Measurements from ENCODE around the gene TRIM25.

Gene TRIM25

GRCh38 chr17:56926270-56926669, 12.4 kb upstream of the TRIM25 start:
- no peak for DNase-seq

GRCh38 chr17:56925088-56925487, 11.2 kb upstream of the TRIM25 start:
- DNase-seq = no peak

- no peak for DNase-seq
These were observed 5.9 kb upstream of the TRIM25 start for GRCh38 chr17:56919717-56920116.

GRCh38 chr17:56918916-56919315, 5.1 kb upstream of the TRIM25 start:
- DNase-seq = no peak

GRCh38 chr17:56917559-56918296, 3.9 kb upstream of the TRIM25 start:
- DNase-seq = no peak

DNA sequence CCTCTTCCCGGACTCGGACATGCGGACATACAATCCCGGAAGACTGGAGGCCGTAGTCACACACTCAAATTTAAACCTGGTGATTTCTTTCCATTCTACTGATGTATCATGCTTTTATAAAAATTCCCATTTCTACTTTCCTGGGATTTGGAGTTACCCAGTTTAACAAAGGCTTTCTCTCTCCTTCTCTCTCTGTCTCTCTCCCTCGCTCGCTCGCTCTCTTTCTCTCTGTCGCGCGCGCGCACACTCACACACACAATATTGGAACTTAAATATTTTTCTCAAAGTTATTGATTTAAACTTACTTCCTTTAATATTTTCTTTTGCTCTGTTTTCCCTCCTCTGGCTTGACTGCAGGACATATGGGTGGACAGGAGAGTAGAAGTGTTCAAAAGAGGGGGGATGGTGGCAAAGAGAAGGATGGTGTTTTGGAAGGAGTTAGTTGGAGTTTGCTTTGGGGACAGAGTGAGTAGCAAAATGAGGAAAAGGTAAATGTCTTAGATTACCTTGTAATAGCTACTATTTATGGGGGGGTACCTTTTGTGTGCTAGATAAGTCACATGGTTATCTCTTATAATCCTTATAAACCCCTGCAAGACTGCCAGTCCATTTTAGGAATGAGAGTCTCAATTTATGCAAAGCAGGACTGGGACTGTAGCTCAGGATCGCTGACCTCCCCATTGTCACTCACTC, 878 bp upstream of the TRIM25 start:
- DNase-seq = no peak

DNA sequence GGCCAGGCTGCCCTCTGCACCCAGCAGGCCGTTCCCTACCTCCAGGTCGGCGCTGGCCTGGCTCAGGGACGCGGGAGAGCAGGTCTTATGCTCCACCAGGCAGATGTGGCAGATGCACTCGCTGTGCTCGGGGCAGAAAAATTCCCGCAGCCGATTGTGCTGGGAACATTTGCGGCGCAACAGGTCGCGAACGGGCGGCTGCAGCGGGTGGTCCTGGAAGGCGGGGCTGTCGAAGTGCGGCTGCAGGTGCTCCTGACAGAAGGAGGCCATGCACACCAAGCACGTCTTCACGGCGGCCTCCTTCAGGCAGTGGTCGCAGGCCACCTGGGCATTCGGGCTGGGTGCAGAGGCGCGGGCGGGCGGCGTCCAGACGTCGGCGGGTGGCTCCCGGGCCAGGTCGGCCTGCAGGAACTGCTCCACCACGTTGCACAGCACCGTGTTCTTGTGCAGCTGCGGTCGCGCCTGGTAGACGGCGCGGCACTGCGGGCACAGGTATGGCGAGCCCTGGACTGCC, 439 bp downstream of the TRIM25 start:
- DNase-seq = no peak

- DNase-seq = no peak
These were observed 893 bp downstream of the TRIM25 start for GRCh38 chr17:56913000-56913311.

DNA sequence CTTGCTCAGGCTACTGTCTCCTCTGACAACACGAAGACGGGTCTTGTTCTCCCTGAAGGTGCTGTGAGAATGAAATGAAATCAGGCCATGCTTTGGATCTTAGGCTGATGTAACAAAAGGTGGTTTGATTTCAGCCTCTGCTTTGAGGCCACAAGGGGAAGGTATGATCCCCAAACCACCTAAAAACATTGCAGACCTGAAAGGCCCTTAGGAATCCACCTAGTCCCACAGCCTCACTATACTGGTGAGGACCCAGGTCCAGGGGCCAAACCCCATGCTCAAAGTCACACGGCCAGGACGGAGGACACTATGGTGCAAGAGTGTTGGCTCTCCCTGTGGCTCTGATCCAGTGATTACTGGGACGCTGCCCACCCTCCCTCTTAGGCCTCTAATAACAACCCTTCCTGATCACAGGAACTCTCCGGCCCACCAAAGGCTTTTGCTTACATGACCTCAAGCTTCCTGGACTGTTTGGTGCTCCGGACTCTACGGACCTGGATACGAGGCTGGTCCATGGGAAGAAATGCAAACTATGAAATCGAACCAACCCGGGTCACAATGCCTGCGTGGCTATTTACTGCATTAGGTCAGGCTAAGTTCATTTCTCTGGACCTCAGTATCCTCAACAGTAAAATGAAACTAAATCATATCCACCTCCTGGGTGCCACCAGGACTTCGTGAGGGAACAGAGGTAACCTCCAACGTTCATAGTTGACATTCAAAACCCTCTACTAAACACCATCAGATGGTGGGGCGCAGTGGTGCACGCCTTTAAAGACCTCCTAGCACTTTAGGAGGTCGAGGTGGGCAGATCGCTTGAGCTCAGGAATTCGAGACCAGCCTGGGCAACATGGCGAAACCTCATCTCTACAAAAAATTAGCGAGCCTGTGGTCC, 1.5 kb downstream of the TRIM25 start:
- DNase-seq = no peak

DNA sequence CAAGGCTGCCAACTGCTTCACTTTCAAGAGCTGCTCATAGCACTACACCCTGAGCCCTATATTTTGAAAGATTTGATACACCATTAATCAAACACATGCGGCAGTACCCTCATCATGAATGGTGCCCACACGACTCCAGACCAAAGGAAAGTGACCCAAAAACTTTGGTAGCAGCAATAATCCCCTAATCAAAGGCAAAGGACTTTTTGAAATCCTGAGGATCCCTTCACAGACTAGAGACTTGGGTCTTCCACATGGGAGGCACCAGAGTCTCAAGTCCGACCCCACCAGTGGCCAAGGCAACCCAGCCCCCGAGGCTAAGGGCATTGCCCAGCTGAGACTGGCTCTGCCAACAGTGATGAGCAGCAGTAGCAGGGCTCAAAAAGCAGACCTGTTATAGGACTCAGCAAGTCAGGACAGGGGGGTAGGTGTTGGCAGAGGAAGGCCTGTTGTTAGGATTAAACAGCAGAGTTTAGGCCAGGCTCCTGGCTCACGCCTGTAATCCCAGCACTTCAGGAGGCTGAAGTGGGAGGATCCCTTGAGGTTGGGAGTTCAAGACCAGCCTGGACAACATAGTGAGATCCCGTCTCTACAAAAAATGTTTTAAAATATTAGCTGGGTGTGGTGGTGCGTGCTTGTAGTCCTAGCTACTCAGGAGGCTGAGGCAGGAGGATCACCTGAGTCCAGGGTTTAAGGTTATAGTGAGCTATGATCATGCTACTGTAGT, 3.2 kb downstream of the TRIM25 start:
- no peak for DNase-seq

DNA sequence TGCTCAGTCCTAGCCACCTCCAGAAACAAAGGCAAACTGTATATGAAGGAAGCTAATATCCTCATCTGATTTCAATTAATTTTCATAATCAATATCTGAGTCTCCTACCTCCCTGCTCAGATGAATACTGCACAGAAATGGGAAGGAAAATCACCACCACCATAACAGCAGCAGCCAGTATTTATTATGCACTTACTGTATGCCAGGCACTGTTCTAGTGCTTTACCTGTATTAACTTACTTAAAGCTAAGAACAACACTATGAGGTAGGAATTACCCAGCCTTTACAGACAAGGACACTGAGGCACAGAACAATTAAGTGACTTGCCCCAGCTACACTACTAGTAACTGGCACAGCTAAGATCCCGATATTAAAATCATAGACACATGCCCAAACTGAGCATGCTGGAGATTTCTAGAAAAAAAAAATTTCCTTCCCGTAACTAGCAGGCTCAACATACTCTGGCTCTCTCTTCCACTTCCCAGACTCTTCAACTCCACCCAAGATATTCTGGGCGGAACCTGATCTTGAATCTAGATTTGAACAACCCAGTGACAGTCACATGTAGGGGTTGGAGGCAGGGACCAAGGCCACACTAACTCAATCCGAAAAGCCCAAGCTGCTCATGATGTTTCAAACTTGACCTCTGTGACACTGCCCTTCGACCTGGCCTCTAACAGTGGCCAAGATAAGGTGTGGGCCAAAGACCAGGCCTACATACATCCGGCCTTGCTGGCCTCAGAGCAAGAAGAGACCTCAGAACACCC, 3.9 kb downstream of the TRIM25 start:
- DNase-seq = no peak

GRCh38 chr17:56908001-56908542, 5.8 kb downstream of the TRIM25 start:
- no peak for DNase-seq

GRCh38 chr17:56903560-56903959, 10.3 kb downstream of the TRIM25 start:
- DNase-seq = no peak

- no peak for DNase-seq
These were observed 11.5 kb downstream of the TRIM25 start for GRCh38 chr17:56902348-56902747.

DNA sequence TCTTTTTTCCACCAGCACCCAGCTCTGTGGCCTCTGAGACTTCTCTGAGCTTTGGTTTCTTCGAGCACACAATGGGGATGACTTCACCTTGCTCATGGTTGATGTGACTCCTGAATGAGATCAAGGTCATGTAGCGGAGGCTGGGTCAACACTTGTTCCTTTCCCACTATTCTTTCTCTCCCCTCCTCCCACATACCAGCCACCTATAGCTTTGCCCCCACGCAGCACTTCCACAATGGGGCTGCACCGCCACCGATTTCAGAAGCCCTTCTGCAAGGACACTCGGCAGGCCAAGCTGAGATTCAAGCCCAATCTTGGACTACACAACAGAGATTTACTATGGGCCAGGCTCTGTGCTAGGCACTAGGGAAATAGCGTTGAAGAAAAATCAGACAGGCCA, 14.4 kb downstream of the TRIM25 start:
- DNase-seq = no peak

- no peak for DNase-seq
These were observed 15.0 kb downstream of the TRIM25 start for GRCh38 chr17:56898874-56899273.

- DNase-seq = no peak
These were observed 16.0 kb downstream of the TRIM25 start for GRCh38 chr17:56897646-56898424.

DNA sequence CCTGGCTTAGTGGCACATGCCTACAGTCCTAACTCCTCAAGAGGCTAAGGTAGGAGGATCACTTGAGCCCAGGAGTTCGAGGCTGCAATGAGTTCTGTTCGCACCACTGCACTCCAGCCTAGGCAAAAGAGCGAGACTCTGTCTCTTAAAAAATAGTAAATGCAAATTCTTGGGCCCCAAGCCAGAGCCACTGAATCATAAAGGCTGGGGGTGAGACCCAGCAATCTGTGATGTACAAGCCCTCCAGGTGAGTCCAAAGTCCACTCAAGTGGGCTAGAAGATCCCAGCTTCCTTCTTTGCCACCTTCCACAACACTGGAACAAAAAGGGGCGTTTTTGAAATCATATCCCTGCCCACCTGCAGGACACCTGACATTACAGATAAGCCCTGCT, 16.9 kb downstream of the TRIM25 start:
- DNase-seq = no peak

GRCh38 chr17:56896217-56896967, 17.5 kb downstream of the TRIM25 start:
- no peak for DNase-seq

GRCh38 chr17:56894859-56895455, 18.9 kb downstream of the TRIM25 start:
- DNase-seq = no peak
